ENCODE measurements around the gene LOC128125822.
A peak's percentile ranks its signal among the peaks of the same experiment; 100 is the strongest.

LOC128125822 gene

GRCh38 chr6:63530182-63530581 is 42.1 kb upstream of the LOC128125822 start:
- H3K27me3 ChIP-seq (ENCODE audit: low read length): no peaks in the 10 kb centered on the region
- no peak overlapping the region for H3K4me3 ChIP-seq (ENCODE audit: low read length)
- BruUV-seq (replicated peaks): no TSS peak
- TF ChIP-seq EZH2phosphoT487 (IDR thresholded peaks at IDR 0.05; ENCODE audit: borderline replicate concordance, low read length) (no peak), EZH2 (IDR thresholded peaks at IDR 0.05; ENCODE audit: low read length, unreplicated experiment) (no peak), CTCF (conservative IDR thresholded peaks at IDR 0.05; ENCODE audit: low read depth, low read length) (no peak)
- POLR2A ChIA-PET (ENCODE audit: unreplicated experiment): no interaction called here
- no peaks in the 10 kb centered on the region for H3K79me2 ChIP-seq (ENCODE audit: low read length)
- H3K9ac ChIP-seq (ENCODE audit: low read length): peak overlapping the region; percentile 34; the same call in 1 of the 2 replicates
- no peaks in the 10 kb centered on the region for H3K36me3 ChIP-seq (ENCODE audit: low read depth, low read length)
- H4K20me1 ChIP-seq (ENCODE audit: low read length): no peaks in the 10 kb centered on the region
- no peaks in the 10 kb centered on the region for H3K9me2 ChIP-seq (replicated peaks; ENCODE audit: low read length)
- H3F3A ChIP-seq (ENCODE audit: low read length, unreplicated experiment): no peaks in the 10 kb centered on the region
- H3K4me2 ChIP-seq (ENCODE audit: low read length): peak overlapping the region; percentile 76
- no peaks in the 10 kb centered on the region for H3K9me3 ChIP-seq (ENCODE audit: low read length)
- ATAC-seq (no peak), DNase-seq (peak; percentile 9)
- H3K4me1 ChIP-seq (ENCODE audit: insufficient read depth, low read length): peaks cover 28% of the 10 kb centered on the region
- CTCF ChIA-PET: no interaction called here
- no peak overlapping the region for H2AFZ ChIP-seq (ENCODE audit: low read length)
- peak overlapping the region; percentile 58 for H3K27ac ChIP-seq (ENCODE audit: low read length)
- intact Hi-C loops (cut with micrococcal nuclease): no loop called here

- H3K9ac ChIP-seq (ENCODE audit: low read length): no peak overlapping the region
- CTCF ChIA-PET: no interaction called here
- POLR2A ChIA-PET (ENCODE audit: unreplicated experiment): no interaction called here
- intact Hi-C loops (cut with micrococcal nuclease): no loop called here
- H3K9me3 ChIP-seq (ENCODE audit: low read length): no peaks in the 10 kb centered on the region
- no peaks in the 10 kb centered on the region for H3K27me3 ChIP-seq (ENCODE audit: low read length)
- H4K20me1 ChIP-seq (ENCODE audit: low read length): no peaks in the 10 kb centered on the region
- H3K79me2 ChIP-seq (ENCODE audit: low read length): no peaks in the 10 kb centered on the region
- H3K27ac ChIP-seq (ENCODE audit: low read length): no peak overlapping the region
- H2AFZ ChIP-seq (ENCODE audit: low read length): no peak overlapping the region
- H3K36me3 ChIP-seq (ENCODE audit: low read depth, low read length): no peaks in the 10 kb centered on the region
- no peaks in the 10 kb centered on the region for H3K9me2 ChIP-seq (replicated peaks; ENCODE audit: low read length)
- DNase-seq: no peak
- TF ChIP-seq EZH2 (IDR thresholded peaks at IDR 0.05; ENCODE audit: low read length, unreplicated experiment): no peak
- TF ChIP-seq CTCF (conservative IDR thresholded peaks at IDR 0.05; ENCODE audit: low read depth, low read length): no peak
- no peak for TF ChIP-seq EZH2phosphoT487 (IDR thresholded peaks at IDR 0.05; ENCODE audit: borderline replicate concordance, low read length)
- no peak overlapping the region for H3K4me3 ChIP-seq (ENCODE audit: low read length)
- BruUV-seq (replicated peaks): no TSS peak
- ATAC-seq: no peak
- H3K4me2 ChIP-seq (ENCODE audit: low read length): no peak overlapping the region
- H3F3A ChIP-seq (ENCODE audit: low read length, unreplicated experiment): no peaks in the 10 kb centered on the region
- peaks cover 28% of the 10 kb centered on the region for H3K4me1 ChIP-seq (ENCODE audit: insufficient read depth, low read length)
These were observed 41.3 kb upstream of the LOC128125822 start for GRCh38 chr6:63530991-63531390.

GRCh38 chr6:63533026-63533425 is 39.3 kb upstream of the LOC128125822 start:
- no peaks in the 10 kb centered on the region for H3K27me3 ChIP-seq (ENCODE audit: low read length)
- H3K36me3 ChIP-seq (ENCODE audit: low read depth, low read length): no peaks in the 10 kb centered on the region
- no peak overlapping the region for H2AFZ ChIP-seq (ENCODE audit: low read length)
- ATAC-seq: no peak
- H3K79me2 ChIP-seq (ENCODE audit: low read length): no peaks in the 10 kb centered on the region
- DNase-seq: no peak
- TF ChIP-seq EZH2phosphoT487 (IDR thresholded peaks at IDR 0.05; ENCODE audit: borderline replicate concordance, low read length): no peak
- TF ChIP-seq CTCF (conservative IDR thresholded peaks at IDR 0.05; ENCODE audit: low read depth, low read length): no peak
- peaks cover 19% of the 10 kb centered on the region for H3K4me1 ChIP-seq (ENCODE audit: insufficient read depth, low read length)
- H3K4me3 ChIP-seq (ENCODE audit: low read length): no peak overlapping the region
- no peak overlapping the region for H3K27ac ChIP-seq (ENCODE audit: low read length)
- intact Hi-C loops (cut with micrococcal nuclease): no loop called here
- no peak overlapping the region for H3K9ac ChIP-seq (ENCODE audit: low read length)
- H3F3A ChIP-seq (ENCODE audit: low read length, unreplicated experiment): no peaks in the 10 kb centered on the region
- CTCF ChIA-PET: no interaction called here
- H3K9me2 ChIP-seq (replicated peaks; ENCODE audit: low read length): no peaks in the 10 kb centered on the region
- no peaks in the 10 kb centered on the region for H4K20me1 ChIP-seq (ENCODE audit: low read length)
- H3K9me3 ChIP-seq (ENCODE audit: low read length): no peaks in the 10 kb centered on the region
- H3K4me2 ChIP-seq (ENCODE audit: low read length): no peak overlapping the region
- POLR2A ChIA-PET (ENCODE audit: unreplicated experiment): no interaction called here
- BruUV-seq (replicated peaks): no TSS peak

Data from PC-3 (cell line).